ENCODE measurements around the gene PRELP. TPM values are rescaled to one million over a fixed set of nuclear protein-coding genes. Genes with fewer than 3 reads are reported as not detected.
"Not testable (repeated sequence)": the region's sequence is repeated elsewhere in the genome, so short reads cannot be mapped to it uniquely, and the experiment has no call there.

Gene PRELP
- total RNA-seq, 1 donor from 2014 or later, result 1.0 TPM

GRCh38 chr1:203441766-203442165 is 33.8 kb upstream of the PRELP start:
- Histone ChIP-seq H3K4me3 (ENCODE audit: low read length in 3 of 3) (no peak overlapping the region), H3K9ac (ENCODE audit: low read depth in 1 of 3, low read length in 3 of 3) (no peak overlapping the region), H3K36me3 (ENCODE audit: control insufficient read depth in 3 of 3, insufficient read depth in 3 of 3, low read length in 3 of 3) (no peaks in the 10 kb centered on the region), H3K4me1 (ENCODE audit: control insufficient read depth in 3 of 3, insufficient read depth in 3 of 3, low read length in 3 of 3) (peaks cover 3 to 11% (median 4%) of the 10 kb centered on the region in 3 donors), H3K27ac (ENCODE audit: low read depth, low read length) (no peak overlapping the region), H3K27me3 (ENCODE audit: control insufficient read depth in 3 of 3, insufficient read depth in 3 of 3, low read length in 3 of 3) (peaks cover 3 to 10% (median 3%) of the 10 kb centered on the region in 3 donors), H3K9me3 (ENCODE audit: control insufficient read depth in 3 of 3, low read length in 3 of 3) (peaks cover 0 to 5% (median 0%) of the 10 kb centered on the region in 3 donors)

GRCh38 chr1:203442821-203443220 is 32.8 kb upstream of the PRELP start:
- Histone ChIP-seq H3K4me1 (ENCODE audit: control insufficient read depth in 3 of 3, insufficient read depth in 3 of 3, low read length in 3 of 3) (peaks cover 3 to 11% (median 4%) of the 10 kb centered on the region in 3 donors), H3K9me3 (ENCODE audit: control insufficient read depth in 3 of 3, low read length in 3 of 3) (peaks cover 0 to 5% (median 0%) of the 10 kb centered on the region in 3 donors), H3K4me3 (ENCODE audit: low read length in 3 of 3) (no peak overlapping the region), H3K9ac (ENCODE audit: low read depth in 1 of 3, low read length in 3 of 3) (no peak overlapping the region), H3K27me3 (ENCODE audit: control insufficient read depth in 3 of 3, insufficient read depth in 3 of 3, low read length in 3 of 3) (peaks cover 3 to 10% (median 3%) of the 10 kb centered on the region in 3 donors), H3K27ac (ENCODE audit: low read depth, low read length) (no peak overlapping the region), H3K36me3 (ENCODE audit: control insufficient read depth in 3 of 3, insufficient read depth in 3 of 3, low read length in 3 of 3) (no peaks in the 10 kb centered on the region)

DNA sequence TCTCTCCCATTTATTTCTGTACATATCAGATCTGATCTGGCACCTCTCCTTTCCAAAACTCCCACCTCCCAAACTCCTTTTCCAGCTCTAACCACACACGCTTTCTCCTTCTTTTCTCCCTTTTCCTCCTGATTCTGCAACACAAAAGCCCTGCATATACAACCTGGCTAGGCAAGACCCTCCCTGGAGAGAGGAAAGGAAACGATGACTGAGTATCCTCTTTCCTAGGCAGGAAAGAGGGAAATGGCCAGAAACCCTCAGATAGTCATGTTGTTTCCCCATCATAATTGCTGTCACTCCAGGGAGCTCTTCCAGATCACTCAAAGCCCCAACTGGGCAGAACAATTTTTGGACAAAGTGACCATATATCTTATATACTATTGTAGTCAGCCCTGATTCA is 32.3 kb upstream of the PRELP start:
- Histone ChIP-seq H3K9ac (ENCODE audit: low read depth in 1 of 3, low read length in 3 of 3) (no peak overlapping the region), H3K4me3 (ENCODE audit: low read length in 3 of 3) (no peak overlapping the region), H3K4me1 (ENCODE audit: control insufficient read depth in 3 of 3, insufficient read depth in 3 of 3, low read length in 3 of 3) (peaks cover 3 to 11% (median 8%) of the 10 kb centered on the region in 3 donors), H3K9me3 (ENCODE audit: control insufficient read depth in 3 of 3, low read length in 3 of 3) (peaks cover 0 to 5% (median 0%) of the 10 kb centered on the region in 3 donors), H3K36me3 (ENCODE audit: control insufficient read depth in 3 of 3, insufficient read depth in 3 of 3, low read length in 3 of 3) (no peaks in the 10 kb centered on the region), H3K27ac (ENCODE audit: low read depth, low read length) (no peak overlapping the region), H3K27me3 (ENCODE audit: control insufficient read depth in 3 of 3, insufficient read depth in 3 of 3, low read length in 3 of 3) (peaks cover 3 to 10% (median 3%) of the 10 kb centered on the region in 3 donors)

GRCh38 chr1:203444171-203444576 is 31.4 kb upstream of the PRELP start:
- peaks cover 3 to 10% (median 3%) of the 10 kb centered on the region in 3 donors for H3K27me3 ChIP-seq (ENCODE audit: control insufficient read depth in 3 of 3, insufficient read depth in 3 of 3, low read length in 3 of 3)
- no peak overlapping the region for H3K27ac ChIP-seq (ENCODE audit: low read depth, low read length)
- H3K4me3 ChIP-seq (ENCODE audit: low read length in 3 of 3), result no peak overlapping the region
- H3K9ac ChIP-seq (ENCODE audit: low read depth in 1 of 3, low read length in 3 of 3), result no peak overlapping the region
- peaks cover 0 to 5% (median 0%) of the 10 kb centered on the region in 3 donors for H3K9me3 ChIP-seq (ENCODE audit: control insufficient read depth in 3 of 3, low read length in 3 of 3)
- peaks cover 3 to 11% (median 8%) of the 10 kb centered on the region in 3 donors for H3K4me1 ChIP-seq (ENCODE audit: control insufficient read depth in 3 of 3, insufficient read depth in 3 of 3, low read length in 3 of 3)
- H3K36me3 ChIP-seq (ENCODE audit: control insufficient read depth in 3 of 3, insufficient read depth in 3 of 3, low read length in 3 of 3), result no peaks in the 10 kb centered on the region

DNA sequence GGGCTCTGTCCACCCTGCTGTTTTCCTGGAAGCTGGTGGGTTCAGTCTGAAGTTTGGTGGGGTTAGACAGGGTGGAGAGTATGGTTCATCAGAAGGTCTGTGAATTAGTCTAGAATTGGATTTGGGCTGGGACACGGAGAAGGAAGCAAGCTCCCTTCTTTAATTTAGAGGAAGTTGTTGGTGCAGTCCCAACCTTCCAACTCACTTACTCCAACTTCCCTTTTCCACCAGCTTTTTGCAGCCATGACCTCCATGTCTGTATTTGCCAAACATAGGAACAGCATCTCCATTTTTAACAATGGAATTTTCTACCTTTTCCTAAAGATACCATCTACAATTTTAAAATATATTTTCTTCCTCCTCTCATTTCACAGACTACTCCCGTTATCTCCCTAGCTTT is 28.5 kb upstream of the PRELP start:
- Histone ChIP-seq H3K36me3 (ENCODE audit: control insufficient read depth in 3 of 3, insufficient read depth in 3 of 3, low read length in 3 of 3) (no peaks in the 10 kb centered on the region), H3K4me1 (ENCODE audit: control insufficient read depth in 3 of 3, insufficient read depth in 3 of 3, low read length in 3 of 3) (peaks cover 0 to 5% (median 3%) of the 10 kb centered on the region in 3 donors), H3K27ac (ENCODE audit: low read depth, low read length) (no peak overlapping the region), H3K9ac (ENCODE audit: low read depth in 1 of 3, low read length in 3 of 3) (no peak overlapping the region), H3K4me3 (ENCODE audit: low read length in 3 of 3) (no peak overlapping the region), H3K9me3 (ENCODE audit: control insufficient read depth in 3 of 3, low read length in 3 of 3) (peaks cover 0 to 5% (median 0%) of the 10 kb centered on the region in 3 donors), H3K27me3 (ENCODE audit: control insufficient read depth in 3 of 3, insufficient read depth in 3 of 3, low read length in 3 of 3) (peaks cover 0 to 7% (median 6%) of the 10 kb centered on the region in 3 donors)

GRCh38 chr1:203447598-203447997 is 28.0 kb upstream of the PRELP start:
- H3K9ac ChIP-seq (ENCODE audit: low read depth in 1 of 3, low read length in 3 of 3); H3K27ac ChIP-seq (ENCODE audit: low read depth, low read length); H3K27me3 ChIP-seq (ENCODE audit: control insufficient read depth in 3 of 3, insufficient read depth in 3 of 3, low read length in 3 of 3); H3K9me3 ChIP-seq (ENCODE audit: control insufficient read depth in 3 of 3, low read length in 3 of 3); H3K4me3 ChIP-seq (ENCODE audit: low read length in 3 of 3); H3K4me1 ChIP-seq (ENCODE audit: control insufficient read depth in 3 of 3, insufficient read depth in 3 of 3, low read length in 3 of 3); H3K36me3 ChIP-seq (ENCODE audit: control insufficient read depth in 3 of 3, insufficient read depth in 3 of 3, low read length in 3 of 3): not testable (repeated sequence)

GRCh38 chr1:203448521-203449061 is 27.0 kb upstream of the PRELP start:
- peaks cover 0 to 5% (median 0%) of the 10 kb centered on the region in 3 donors for H3K9me3 ChIP-seq (ENCODE audit: control insufficient read depth in 3 of 3, low read length in 3 of 3)
- peak overlapping the region; percentile 30 for H3K27ac ChIP-seq (ENCODE audit: low read depth, low read length)
- H3K4me3 ChIP-seq (ENCODE audit: low read length in 3 of 3), result no peak overlapping the region
- H3K9ac ChIP-seq (ENCODE audit: low read depth in 1 of 3, low read length in 3 of 3), result peak overlapping the region in 1 of 3 donors; percentile 40
- H3K4me1 ChIP-seq (ENCODE audit: control insufficient read depth in 3 of 3, insufficient read depth in 3 of 3, low read length in 3 of 3), result peaks cover 0 to 5% (median 2%) of the 10 kb centered on the region in 3 donors
- no peaks in the 10 kb centered on the region for H3K36me3 ChIP-seq (ENCODE audit: control insufficient read depth in 3 of 3, insufficient read depth in 3 of 3, low read length in 3 of 3)
- H3K27me3 ChIP-seq (ENCODE audit: control insufficient read depth in 3 of 3, insufficient read depth in 3 of 3, low read length in 3 of 3), result peaks cover 2 to 12% (median 8%) of the 10 kb centered on the region in 3 donors

GRCh38 chr1:203450001-203450400 is 25.6 kb upstream of the PRELP start:
- H3K36me3 ChIP-seq (ENCODE audit: control insufficient read depth in 3 of 3, insufficient read depth in 3 of 3, low read length in 3 of 3), result no peaks in the 10 kb centered on the region
- H3K27me3 ChIP-seq (ENCODE audit: control insufficient read depth in 3 of 3, insufficient read depth in 3 of 3, low read length in 3 of 3), result peaks cover 3 to 15% (median 13%) of the 10 kb centered on the region in 3 donors
- no peak overlapping the region for H3K27ac ChIP-seq (ENCODE audit: low read depth, low read length)
- H3K4me3 ChIP-seq (ENCODE audit: low read length in 3 of 3), result no peak overlapping the region
- no peak overlapping the region for H3K9ac ChIP-seq (ENCODE audit: low read depth in 1 of 3, low read length in 3 of 3)
- peaks cover 0 to 5% (median 3%) of the 10 kb centered on the region in 3 donors for H3K4me1 ChIP-seq (ENCODE audit: control insufficient read depth in 3 of 3, insufficient read depth in 3 of 3, low read length in 3 of 3)
- H3K9me3 ChIP-seq (ENCODE audit: control insufficient read depth in 3 of 3, low read length in 3 of 3), result peaks cover 0 to 4% (median 0%) of the 10 kb centered on the region in 3 donors

- Histone ChIP-seq H3K36me3 (ENCODE audit: control insufficient read depth in 3 of 3, insufficient read depth in 3 of 3, low read length in 3 of 3) (no peaks in the 10 kb centered on the region), H3K4me3 (ENCODE audit: low read length in 3 of 3) (no peak overlapping the region), H3K27me3 (ENCODE audit: control insufficient read depth in 3 of 3, insufficient read depth in 3 of 3, low read length in 3 of 3) (peaks cover 3 to 18% (median 18%) of the 10 kb centered on the region in 3 donors), H3K4me1 (ENCODE audit: control insufficient read depth in 3 of 3, insufficient read depth in 3 of 3, low read length in 3 of 3) (peaks cover 0 to 5% (median 3%) of the 10 kb centered on the region in 3 donors), H3K9ac (ENCODE audit: low read depth in 1 of 3, low read length in 3 of 3) (no peak overlapping the region), H3K27ac (ENCODE audit: low read depth, low read length) (no peak overlapping the region), H3K9me3 (ENCODE audit: control insufficient read depth in 3 of 3, low read length in 3 of 3) (no peaks in the 10 kb centered on the region)
Observed at GRCh38 chr1:203450479-203451149, 25.0 kb upstream of the PRELP start.
